Measurements from ENCODE around the gene PSMA8. TPM values are rescaled to one million over a fixed set of nuclear protein-coding genes. Genes with fewer than 3 reads are reported as not detected.
A peak's percentile ranks its signal among the peaks of the same experiment; 100 is the strongest.
"Not testable (repeated sequence)": the region's sequence is repeated elsewhere in the genome, so short reads cannot be mapped to it uniquely, and the experiment has no call there.

Gene PSMA8
- total RNA-seq, 8 experiments from 2014 or later, result not detected

GRCh38 chr18:26225915-26226228, 92.2 kb downstream of the PSMA8 start:
- Histone ChIP-seq H3K4me3 (peak overlapping the region; percentile 61 to 93 (median 68)), H3K4me1 (replicated peaks in 1 of 2) (peaks cover 5 to 9% of the 10 kb centered on the region in 2 donors), H3K27ac (no peak overlapping the region)
- in situ Hi-C loops (cut with MboI; ENCODE audit: low pct_unique_long_range_greater_than_20kb in 2 of 9, low sequenced_read_pairs in 9 of 9, unreplicated experiment in 9 of 9), result no loop called here
- ATAC-seq (replicated peaks in 6 of 8), result no peak
- 0 to 58% (median 36%) methylated on average over 1 to 8 of the region's 8 CpGs; no CpG with 5 or more reads in 1 of the 10 experiments for WGBS, 10 experiments

- H3K27ac ChIP-seq, result peak within 1 kb of the TSS in 1 of 2 donors; percentile 48
- WGBS, 10 experiments, result 0 to 1% (median 0%) methylated on average over 1 to 27 of the region's 101 CpGs; no CpG with 5 or more reads in 2 of the 10 experiments
- peaks cover 5 to 9% of the 10 kb centered on the region in 2 donors for H3K4me1 ChIP-seq (replicated peaks in 1 of 2)
- peak; percentile 80 to 96 (median 92) for ATAC-seq (replicated peaks in 6 of 8)
- H3K4me3 ChIP-seq, result peak within 1 kb of the TSS; percentile 61 to 93 (median 68)
- in situ Hi-C loops (cut with MboI; ENCODE audit: low pct_unique_long_range_greater_than_20kb in 2 of 9, low sequenced_read_pairs in 9 of 9, unreplicated experiment in 9 of 9), result no loop called here
Observed at GRCh38 chr18:26226229-26227050, 92.8 kb downstream of the PSMA8 start, which contains the start of gene TAF4B. Gene TAF4B (plus strand): TSS chr18:26226445. CDS start chr18:26226934, 489 bp downstream.

GRCh38 chr18:26227051-26227670, 93.5 kb downstream of the PSMA8 start:
- Histone ChIP-seq H3K4me3 (peak overlapping the region; percentile 61 to 93 (median 68)), H3K4me1 (replicated peaks in 1 of 2) (peaks cover 5 to 9% of the 10 kb centered on the region in 2 donors), H3K27ac (peak overlapping the region in 1 of 2 donors; percentile 48)
- ATAC-seq (replicated peaks in 6 of 8), result peak in 1 of 8 experiments; percentile 1
- WGBS, 10 experiments, result 0 to 25% (median 11%) methylated on average over 4 to 19 of the region's 28 CpGs
- in situ Hi-C loops (cut with MboI; ENCODE audit: low pct_unique_long_range_greater_than_20kb in 2 of 9, low sequenced_read_pairs in 9 of 9, unreplicated experiment in 9 of 9), result no loop called here

GRCh38 chr18:26228562-26229260, 95.0 kb downstream of the PSMA8 start:
- in situ Hi-C loops (cut with MboI; ENCODE audit: low pct_unique_long_range_greater_than_20kb in 2 of 9, low sequenced_read_pairs in 9 of 9, unreplicated experiment in 9 of 9), result no loop called here
- Histone ChIP-seq H3K4me3 (no peak overlapping the region), H3K4me1 (replicated peaks in 1 of 2) (peaks cover 5 to 9% of the 10 kb centered on the region in 2 donors), H3K27ac (no peak overlapping the region)
- WGBS, 10 experiments, result 74 to 95% (median 90%) methylated on average over 3 to 6 of the region's 6 CpGs
- ATAC-seq (replicated peaks in 6 of 8), result no peak

- in situ Hi-C loops (cut with MboI; ENCODE audit: low pct_unique_long_range_greater_than_20kb in 2 of 9, low sequenced_read_pairs in 9 of 9, unreplicated experiment in 9 of 9), result no loop called here
- H3K4me3 ChIP-seq, result no peak overlapping the region
- 90 to 100% (median 97%) methylated on average over 2 to 8 of the region's 8 CpGs; no CpG with 5 or more reads in 2 of the 10 experiments for WGBS, 10 experiments
- no peak overlapping the region for H3K27ac ChIP-seq
- ATAC-seq (replicated peaks in 6 of 8), result no peak
- H3K4me1 ChIP-seq (replicated peaks in 1 of 2), result peaks cover 4 to 9% of the 10 kb centered on the region in 2 donors
Observed at GRCh38 chr18:26230497-26230896, 96.8 kb downstream of the PSMA8 start.

- no peak for ATAC-seq (replicated peaks in 6 of 8)
- H3K4me1 ChIP-seq (replicated peaks in 1 of 2), result no peaks in the 10 kb centered on the region
- no peak overlapping the region for H3K4me3 ChIP-seq
- WGBS, 10 experiments, result 28 to 100% (median 55%) methylated on average over 1 to 5 of the region's 5 CpGs; no CpG with 5 or more reads in 2 of the 10 experiments
- in situ Hi-C loops (cut with MboI; ENCODE audit: low pct_unique_long_range_greater_than_20kb in 2 of 9, low sequenced_read_pairs in 9 of 9, unreplicated experiment in 9 of 9), result no loop called here
- H3K27ac ChIP-seq, result no peak overlapping the region
Observed at GRCh38 chr18:26233208-26233607, 99.5 kb downstream of the PSMA8 start.

- ATAC-seq (replicated peaks in 6 of 8); H3K27ac ChIP-seq; in situ Hi-C loops (cut with MboI; ENCODE audit: low pct_unique_long_range_greater_than_20kb in 2 of 9, low sequenced_read_pairs in 9 of 9, unreplicated experiment in 9 of 9); H3K4me3 ChIP-seq; H3K4me1 ChIP-seq (replicated peaks in 1 of 2): not testable (repeated sequence)
- 67 to 100% (median 80%) methylated on average over 1 to 2 of the region's 2 CpGs; no CpG with 5 or more reads in 3 of the 10 experiments for whole genome bisulfite sequencing, 10 experiments
Observed at GRCh38 chr18:26237363-26237762, 103.7 kb downstream of the PSMA8 start.

GRCh38 chr18:26238718-26239117, 105.0 kb downstream of the PSMA8 start:
- ATAC-seq (replicated peaks in 6 of 8); H3K4me3 ChIP-seq; in situ Hi-C loops (cut with MboI; ENCODE audit: low pct_unique_long_range_greater_than_20kb in 2 of 9, low sequenced_read_pairs in 9 of 9, unreplicated experiment in 9 of 9); H3K27ac ChIP-seq; H3K4me1 ChIP-seq (replicated peaks in 1 of 2): not testable (repeated sequence)
- WGBS, 10 experiments, result 83% methylated on average over 2 of the region's 4 CpGs; no CpG with 5 or more reads in 9 of the 10 experiments

- ATAC-seq (replicated peaks in 6 of 8); in situ Hi-C loops (cut with MboI; ENCODE audit: low pct_unique_long_range_greater_than_20kb in 2 of 9, low sequenced_read_pairs in 9 of 9, unreplicated experiment in 9 of 9); H3K4me3 ChIP-seq; H3K4me1 ChIP-seq (replicated peaks in 1 of 2); H3K27ac ChIP-seq: not testable (repeated sequence)
- 62 to 100% (median 83%) methylated on average over 1 to 2 of the region's 4 CpGs; no CpG with 5 or more reads in 7 of the 10 experiments for WGBS, 10 experiments
Observed at GRCh38 chr18:26242392-26242791, 108.7 kb downstream of the PSMA8 start.

Other genes starting within 250 kb of the PSMA8 start
- gene SS18, start 43.3 kb upstream of the PSMA8 start, total RNA-seq, result 100 to 1,000 TPM in 1 of 8 experiments, 10 to 100 TPM in 7; 31.7 to 102 (median 80.6) TPM
- gene TAF4B, start 92.6 kb downstream of the PSMA8 start, total RNA-seq, result 10 to 100 TPM in 1 of 8 experiments, 1 to 10 TPM in 7; 2.0 to 12.3 (median 3.3) TPM